Panc1 (cell line): ENCODE results near the gene PHEX. TPM values are rescaled to one million over a fixed set of nuclear protein-coding genes. Genes with fewer than 3 reads are reported as not detected.

Experiments used
- ATAC-seq: fragments of 200-7000 bp; cut with Tn5 transposase; 2 replicates; pipeline ENCODE4 v1.9.1; 2020; ENCODE audit warnings: mild to moderate bottlenecking, moderate library complexity
- BruUV-seq: library from RNA; stranded (reverse); fragments of 400-500 nt; replicated peaks from 2 replicates; lab custom pipeline; 2021; lab: Mats Ljungman, UMichigan
- CTCF ChIA-PET: fragments of 300-600 bp; sonication (Branson Sonifier 250); formaldehyde crosslinking; loops from one replicate; lab custom pipeline; 2022; ENCODE audit warnings: antibody characterized with exemption; lab: Charles Lee
- POLR2A ChIA-PET: fragments of 300-600 bp; sonication (Branson Sonifier 250); formaldehyde crosslinking; loops from one replicate; lab custom pipeline; 2022; ENCODE audit warnings: antibody characterized with exemption; lab: Charles Lee
- DNase-seq: peaks from one replicate; pipeline ENCODE4 v3.0.0-alpha.2; 2010; ENCODE audit warnings: low read depth, low spot score
- H3K27ac ChIP-seq: 2 replicates; pipeline ENCODE4 v1.5.1; 2011; ENCODE audit warnings: mild to moderate bottlenecking, low read length, inconsistent platforms
- H3K27me3 ChIP-seq: fragments of 200-500 bp; sonication (Bioruptor generic); 2 replicates; pipeline ENCODE4 v1.6.0; 2014; ENCODE audit warnings: low read length, inconsistent platforms; ENCODE audit not compliant: control insufficient read depth, insufficient read depth
- H3K36me3 ChIP-seq: fragments of 200-500 bp; sonication (Bioruptor generic); 2 replicates; pipeline ENCODE4 v1.5.1; 2014; ENCODE audit warnings: inconsistent platforms, mild to moderate bottlenecking, low read length, moderate library complexity; ENCODE audit not compliant: control insufficient read depth, insufficient read depth
- H3K4me1 ChIP-seq: 2 replicates; pipeline ENCODE4 v1.5.1; 2011; ENCODE audit warnings: inconsistent platforms, mild to moderate bottlenecking, low read length, moderate library complexity; ENCODE audit not compliant: control insufficient read depth, insufficient read depth
- H3K4me3 ChIP-seq, 2 experiments: 2 replicates each; pipeline ENCODE4 v1.5.1; 2011 to 2012; ENCODE audit warnings: low read depth in 2 of 2, low read length in 2 of 2, mild to moderate bottlenecking in 2 of 2, inconsistent platforms in 1 of 2, moderate library complexity in 1 of 2
- H3K9me3 ChIP-seq: fragments of 200-500 bp; sonication (Bioruptor generic); 2 replicates; pipeline ENCODE4 v1.5.1; 2014; ENCODE audit warnings: low read depth, mild to moderate bottlenecking, inconsistent platforms, low read length, moderate library complexity; ENCODE audit not compliant: control insufficient read depth, insufficient read depth
- POLR2AphosphoS5 ChIP-seq: IDR thresholded peaks from 2 replicates; pipeline ENCODE4 v1.6.1; 2012; ENCODE audit warnings: mild to moderate bottlenecking, low read depth, low read length, moderate library complexity
- REST ChIP-seq, 2 experiments: IDR thresholded peaks; 2 replicates each; pipeline ENCODE4 v1.6.1; 2011 to 2012; ENCODE audit warnings: low read depth in 2 of 2, control low read depth in 1 of 2, low read length in 1 of 2, mild to moderate bottlenecking in 1 of 2, moderate library complexity in 1 of 2; ENCODE audit not compliant: insufficient read depth in 1 of 2
- SIN3A ChIP-seq: IDR thresholded peaks from 2 replicates; pipeline ENCODE4 v1.6.1; 2012; ENCODE audit warnings: low read depth, mild to moderate bottlenecking, low read length, moderate library complexity, borderline replicate concordance; ENCODE audit not compliant: insufficient read depth
- TCF7L2 ChIP-seq: IDR thresholded peaks from 2 replicates; pipeline ENCODE4 v1.6.1; 2011; ENCODE audit warnings: mild to moderate bottlenecking, low read depth, low read length, inconsistent platforms
- in situ Hi-C: cut with HindIII; loops from 2 replicates; pipeline ENCODE4 v1.10.0; 2016; ENCODE audit warnings: low sequenced_read_pairs, low pct_unique_long_range_greater_than_20kb
- intact Hi-C: fragments of 100-400 bp; cut with micrococcal nuclease; formaldehyde crosslinking; loops from one replicate; pipeline ENCODE4 v1.10.0; 2022; ENCODE audit not compliant: unreplicated experiment
- total RNA-seq: library from RNA; stranded (reverse); gene quantifications from one replicate; pipeline ENCODE4 v1.2.1, GENCODE V29; 2021; ENCODE audit not compliant: unreplicated experiment
- TF ChIP-seq, protein P1 (sequence below): fragments of 450-650 bp; IDR thresholded peaks from 2 replicates; pipeline ENCODE4 v1.5.1; 2017; ENCODE audit warnings: mild to moderate bottlenecking

The PHEX gene
- total RNA-seq, 1 experiment from 2014 or later = 0.23 TPM

DNA sequence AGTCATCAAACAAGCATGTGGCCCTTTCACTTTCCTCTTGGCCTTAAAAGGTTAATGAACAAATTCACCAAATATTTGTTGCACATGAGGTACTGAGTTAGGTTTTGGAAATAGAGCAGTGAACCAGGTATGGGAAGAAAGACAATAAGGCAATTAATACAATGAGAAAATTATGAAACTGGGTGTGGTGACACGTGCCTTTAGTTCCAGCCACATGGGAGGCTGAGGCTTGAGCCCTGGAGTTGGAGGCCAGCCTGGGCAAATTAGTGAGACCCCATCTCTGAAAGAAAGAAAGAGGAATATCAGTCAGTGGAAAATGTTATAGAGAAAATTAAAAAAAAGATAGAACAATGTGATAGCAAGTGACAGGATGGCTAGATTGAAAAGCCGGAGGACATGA is 8.1 kb downstream of the PHEX start:
- Histone ChIP-seq H3K4me3 (no peak overlapping the region), H3K4me1 (no peaks in the 10 kb centered on the region), H3K27ac (no peak overlapping the region), H3K36me3 (no peaks in the 10 kb centered on the region), H3K27me3 (no peaks in the 10 kb centered on the region), H3K9me3 (no peaks in the 10 kb centered on the region)
- DNase-seq (no peak), ATAC-seq (no peak)
- intact Hi-C loops (no loop called here), in situ Hi-C loops (no loop called here)
- CTCF ChIA-PET = no interaction called here
- no TSS peak for BruUV-seq
- POLR2A ChIA-PET = no interaction called here
- TF ChIP-seq REST (IDR thresholded peaks at IDR 0.05; ENCODE audit: insufficient read depth in 1 of 2, low read depth in 2 of 2, low read length in 1 of 2) (no peak), SIN3A (no peak), TCF7L2 (no peak), POLR2AphosphoS5 (no peak)
- TF ChIP-seq, protein P1, sequence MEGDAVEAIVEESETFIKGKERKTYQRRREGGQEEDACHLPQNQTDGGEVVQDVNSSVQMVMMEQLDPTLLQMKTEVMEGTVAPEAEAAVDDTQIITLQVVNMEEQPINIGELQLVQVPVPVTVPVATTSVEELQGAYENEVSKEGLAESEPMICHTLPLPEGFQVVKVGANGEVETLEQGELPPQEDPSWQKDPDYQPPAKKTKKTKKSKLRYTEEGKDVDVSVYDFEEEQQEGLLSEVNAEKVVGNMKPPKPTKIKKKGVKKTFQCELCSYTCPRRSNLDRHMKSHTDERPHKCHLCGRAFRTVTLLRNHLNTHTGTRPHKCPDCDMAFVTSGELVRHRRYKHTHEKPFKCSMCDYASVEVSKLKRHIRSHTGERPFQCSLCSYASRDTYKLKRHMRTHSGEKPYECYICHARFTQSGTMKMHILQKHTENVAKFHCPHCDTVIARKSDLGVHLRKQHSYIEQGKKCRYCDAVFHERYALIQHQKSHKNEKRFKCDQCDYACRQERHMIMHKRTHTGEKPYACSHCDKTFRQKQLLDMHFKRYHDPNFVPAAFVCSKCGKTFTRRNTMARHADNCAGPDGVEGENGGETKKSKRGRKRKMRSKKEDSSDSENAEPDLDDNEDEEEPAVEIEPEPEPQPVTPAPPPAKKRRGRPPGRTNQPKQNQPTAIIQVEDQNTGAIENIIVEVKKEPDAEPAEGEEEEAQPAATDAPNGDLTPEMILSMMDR = no peak

- intact Hi-C loops (no loop called here), in situ Hi-C loops (no loop called here)
- Histone ChIP-seq H3K9me3 (no peaks in the 10 kb centered on the region), H3K36me3 (no peaks in the 10 kb centered on the region), H3K4me1 (no peaks in the 10 kb centered on the region), H3K27ac (no peak overlapping the region), H3K4me3 (no peak overlapping the region), H3K27me3 (no peaks in the 10 kb centered on the region)
- BruUV-seq = no TSS peak
- TF ChIP-seq REST (IDR thresholded peaks at IDR 0.05; ENCODE audit: insufficient read depth in 1 of 2, low read depth in 2 of 2, low read length in 1 of 2) (no peak), TCF7L2 (no peak), SIN3A (no peak), POLR2AphosphoS5 (no peak)
- TF ChIP-seq, protein P1 = no peak
- no peak for DNase-seq
- ChIA-PET CTCF (interaction anchor here (0.7 kb wide), 1 partner anchor 77 kb away, joined by 3 read pairs; no protein-coding TSS in a partner anchor), POLR2A (no interaction called here)
- no peak for ATAC-seq
These were observed 9.9 kb downstream of the PHEX start for GRCh38 chrX:22041907-22042530.
